ENCODE results near the gene CHST5.

Gene CHST5

DNA sequence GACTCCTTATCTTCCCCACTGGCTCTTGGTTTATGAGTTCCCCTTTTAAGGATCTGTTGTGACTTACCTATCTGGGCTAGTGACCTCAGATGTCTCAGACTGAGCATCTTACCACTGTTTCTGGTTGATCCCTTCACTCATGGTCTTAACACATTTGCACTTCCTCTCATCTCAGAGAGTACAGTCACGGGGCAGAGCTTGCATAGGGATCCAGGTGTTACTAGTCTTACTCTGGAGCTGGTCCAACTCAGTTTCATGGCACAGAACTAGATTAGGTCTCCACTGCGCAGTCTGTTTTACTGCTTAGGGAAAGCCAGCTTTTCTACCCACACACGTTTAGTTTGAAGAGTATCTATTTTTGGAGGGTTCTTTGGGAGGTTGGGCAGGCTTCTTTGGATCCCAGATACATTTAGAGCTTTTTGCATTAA, 40.5 kb upstream of the CHST5 start:
- Histone ChIP-seq H2AFZ (no peak overlapping the region), H3K27me3 (ENCODE audit: control insufficient read depth, insufficient read depth, low read length) (no peaks in the 10 kb centered on the region), H3K9ac (no peak overlapping the region), H3K27ac (no peak overlapping the region), H3K9me3 (ENCODE audit: control insufficient read depth, low read length) (no peaks in the 10 kb centered on the region), H3K79me2 (peaks cover 13% of the 10 kb centered on the region), H3K36me3 (ENCODE audit: control insufficient read depth, insufficient read depth, low read length) (no peaks in the 10 kb centered on the region), H3K4me1 (no peaks in the 10 kb centered on the region), H3K4me3 (ENCODE audit: low read depth, low read length) (no peak overlapping the region), H3K4me2 (ENCODE audit: low read length) (no peak overlapping the region)
- TF ChIP-seq, protein P1, sequence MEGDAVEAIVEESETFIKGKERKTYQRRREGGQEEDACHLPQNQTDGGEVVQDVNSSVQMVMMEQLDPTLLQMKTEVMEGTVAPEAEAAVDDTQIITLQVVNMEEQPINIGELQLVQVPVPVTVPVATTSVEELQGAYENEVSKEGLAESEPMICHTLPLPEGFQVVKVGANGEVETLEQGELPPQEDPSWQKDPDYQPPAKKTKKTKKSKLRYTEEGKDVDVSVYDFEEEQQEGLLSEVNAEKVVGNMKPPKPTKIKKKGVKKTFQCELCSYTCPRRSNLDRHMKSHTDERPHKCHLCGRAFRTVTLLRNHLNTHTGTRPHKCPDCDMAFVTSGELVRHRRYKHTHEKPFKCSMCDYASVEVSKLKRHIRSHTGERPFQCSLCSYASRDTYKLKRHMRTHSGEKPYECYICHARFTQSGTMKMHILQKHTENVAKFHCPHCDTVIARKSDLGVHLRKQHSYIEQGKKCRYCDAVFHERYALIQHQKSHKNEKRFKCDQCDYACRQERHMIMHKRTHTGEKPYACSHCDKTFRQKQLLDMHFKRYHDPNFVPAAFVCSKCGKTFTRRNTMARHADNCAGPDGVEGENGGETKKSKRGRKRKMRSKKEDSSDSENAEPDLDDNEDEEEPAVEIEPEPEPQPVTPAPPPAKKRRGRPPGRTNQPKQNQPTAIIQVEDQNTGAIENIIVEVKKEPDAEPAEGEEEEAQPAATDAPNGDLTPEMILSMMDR (IDR thresholded peaks at IDR 0.05), result no peak

DNA sequence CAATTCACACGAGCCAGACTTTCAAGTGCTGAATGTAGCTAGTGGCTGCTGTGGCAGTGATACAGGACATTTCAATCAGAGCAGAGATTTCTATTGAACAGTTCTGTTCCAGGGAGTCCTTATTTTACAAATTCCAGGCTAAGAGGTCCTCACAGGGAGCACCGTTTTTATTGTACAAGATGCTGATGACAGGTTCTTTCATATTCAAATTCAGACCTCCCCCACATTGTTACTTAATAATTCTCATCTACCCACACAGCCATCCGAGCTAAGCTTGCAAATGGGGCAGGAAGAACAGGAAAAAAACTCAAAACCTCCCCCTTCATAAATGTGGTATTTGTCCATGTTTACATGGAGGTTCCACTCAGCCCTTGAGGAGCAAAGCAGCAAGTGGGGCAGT, 40.0 kb upstream of the CHST5 start:
- Histone ChIP-seq H3K4me1 (no peaks in the 10 kb centered on the region), H3K27me3 (ENCODE audit: control insufficient read depth, insufficient read depth, low read length) (no peaks in the 10 kb centered on the region), H3K4me3 (ENCODE audit: low read depth, low read length) (no peak overlapping the region), H3K27ac (no peak overlapping the region), H3K9ac (no peak overlapping the region), H3K9me3 (ENCODE audit: control insufficient read depth, low read length) (no peaks in the 10 kb centered on the region), H3K79me2 (peaks cover 13% of the 10 kb centered on the region), H3K4me2 (ENCODE audit: low read length) (no peak overlapping the region), H2AFZ (no peak overlapping the region), H3K36me3 (ENCODE audit: control insufficient read depth, insufficient read depth, low read length) (no peaks in the 10 kb centered on the region)
- TF ChIP-seq, protein P1 (IDR thresholded peaks at IDR 0.05), result no peak

DNA sequence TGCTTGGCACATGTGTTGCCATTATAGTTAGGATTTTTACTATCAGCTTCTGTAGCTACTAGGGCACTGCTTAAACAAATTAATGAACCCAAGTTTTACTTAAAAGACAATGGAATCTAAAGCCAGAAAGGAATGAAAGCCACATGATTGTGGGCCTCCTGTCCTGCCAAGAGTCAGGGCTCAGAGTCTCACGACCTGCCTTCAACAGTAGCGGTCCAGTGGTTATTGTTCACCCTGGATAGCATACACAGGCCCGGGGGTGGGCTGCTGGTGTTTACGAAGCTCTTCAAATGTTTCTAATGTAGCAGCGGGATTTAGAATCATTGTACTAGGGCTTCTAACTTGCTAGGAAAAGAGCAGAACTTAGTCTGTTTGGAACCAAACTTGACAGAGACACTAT, 38.0 kb upstream of the CHST5 start:
- no peak overlapping the region for H3K4me2 ChIP-seq (ENCODE audit: low read length)
- H3K4me3 ChIP-seq (ENCODE audit: low read depth, low read length), result no peak overlapping the region
- peaks cover 23% of the 10 kb centered on the region for H3K79me2 ChIP-seq
- no peak overlapping the region for H2AFZ ChIP-seq
- H3K4me1 ChIP-seq, result no peaks in the 10 kb centered on the region
- H3K36me3 ChIP-seq (ENCODE audit: control insufficient read depth, insufficient read depth, low read length), result no peaks in the 10 kb centered on the region
- H3K27me3 ChIP-seq (ENCODE audit: control insufficient read depth, insufficient read depth, low read length), result no peaks in the 10 kb centered on the region
- no peak overlapping the region for H3K27ac ChIP-seq
- no peak overlapping the region for H3K9ac ChIP-seq
- no peaks in the 10 kb centered on the region for H3K9me3 ChIP-seq (ENCODE audit: control insufficient read depth, low read length)
- TF ChIP-seq, protein P1 (IDR thresholded peaks at IDR 0.05), result no peak

DNA sequence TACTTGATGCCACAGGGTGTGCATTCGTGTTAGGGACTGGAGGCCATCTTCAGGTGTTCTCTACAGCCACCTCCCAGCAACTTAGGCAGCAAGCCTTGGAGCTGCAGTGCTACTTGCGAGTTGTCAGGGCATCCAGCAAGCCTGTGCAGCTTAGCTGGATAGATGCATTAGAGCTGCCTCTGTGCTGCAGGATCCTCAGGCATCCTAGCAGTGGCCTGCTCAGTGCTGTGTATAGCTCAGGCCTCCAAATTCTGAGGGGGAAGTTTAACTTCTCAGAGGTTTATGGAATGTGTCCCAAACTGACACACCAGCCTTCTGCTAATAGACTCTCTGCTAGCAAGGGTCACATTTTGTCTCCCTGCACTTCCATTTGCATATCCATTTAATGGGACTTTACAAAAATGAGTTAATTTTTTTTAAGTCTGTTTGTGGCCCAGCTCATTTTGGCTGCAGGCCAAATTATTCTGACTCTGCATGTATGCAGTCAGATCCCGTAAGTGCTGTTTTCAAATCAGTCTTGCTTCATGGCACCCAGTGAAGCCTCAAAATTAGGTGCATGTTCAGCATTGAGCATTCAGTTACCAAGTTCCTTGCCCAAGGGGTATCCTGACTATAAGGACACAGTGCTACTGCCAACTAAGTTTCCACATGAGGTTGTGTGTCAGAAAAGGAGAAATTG, 37.1 kb upstream of the CHST5 start:
- Histone ChIP-seq H2AFZ (no peak overlapping the region), H3K27ac (no peak overlapping the region), H3K4me3 (ENCODE audit: low read depth, low read length) (no peak overlapping the region), H3K4me1 (no peaks in the 10 kb centered on the region), H3K36me3 (ENCODE audit: control insufficient read depth, insufficient read depth, low read length) (no peaks in the 10 kb centered on the region), H3K4me2 (ENCODE audit: low read length) (no peak overlapping the region), H3K9ac (no peak overlapping the region), H3K27me3 (ENCODE audit: control insufficient read depth, insufficient read depth, low read length) (no peaks in the 10 kb centered on the region), H3K79me2 (peaks cover 31% of the 10 kb centered on the region), H3K9me3 (ENCODE audit: control insufficient read depth, low read length) (no peaks in the 10 kb centered on the region)
- TF ChIP-seq, protein P1 (IDR thresholded peaks at IDR 0.05), result no peak
